ENCODE results near the gene COL24A1. TPM values are rescaled to one million over a fixed set of nuclear protein-coding genes. Genes with fewer than 3 reads are reported as not detected.

The COL24A1 gene
- total and polyA plus RNA-seq, 2 donors (not counting 1 experiment from before 2014, with no cell fraction given) = not detected

DNA sequence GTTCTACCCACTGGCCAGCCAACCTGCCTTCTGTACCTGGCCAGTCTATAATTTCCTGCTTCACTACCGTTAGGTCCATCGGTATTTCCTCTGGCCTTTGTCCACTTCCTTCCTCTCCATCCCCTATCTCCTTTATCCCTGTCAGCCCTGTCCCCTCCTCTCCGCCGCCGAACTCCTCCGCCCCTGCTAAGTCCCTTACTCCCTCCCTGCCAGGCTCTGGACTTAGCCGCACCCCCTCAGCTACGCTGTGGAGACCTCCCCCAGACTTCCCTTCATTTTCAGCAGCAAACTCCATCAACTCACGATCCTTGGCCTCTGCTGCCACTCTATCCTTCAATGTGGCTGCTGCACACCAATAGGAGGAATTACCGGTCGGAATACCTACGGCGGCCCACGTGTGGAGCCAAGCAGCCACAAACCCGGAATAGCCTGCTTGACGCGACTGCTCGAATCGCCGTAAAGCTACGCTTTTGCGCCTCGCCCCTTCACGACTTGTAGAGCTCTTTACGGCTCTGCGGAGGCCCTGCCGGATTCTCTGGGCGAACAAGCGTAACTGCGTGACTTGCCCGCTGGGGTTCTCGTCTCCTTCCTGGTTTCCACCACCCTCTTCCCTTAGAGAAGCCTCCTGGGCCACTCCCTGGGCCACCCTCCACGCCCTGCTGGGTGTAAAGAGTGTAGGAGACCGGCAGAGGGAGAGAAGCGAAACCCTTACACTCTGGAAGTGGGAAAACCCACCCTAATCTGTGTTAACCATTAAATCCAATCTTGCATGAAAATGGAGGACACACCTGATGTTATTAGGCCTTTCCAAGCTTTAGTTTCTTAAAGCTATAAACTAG lies 448.4 kb downstream of the COL24A1 start, which contains the start of gene ZNHIT6:
ZNHIT6 (minus strand) TSS at position 444 of the 839 bp plus-strand sequence; CDS start at position 295, 149 bp downstream.
- peak within 1 kb of the TSS; percentile 73 for H3K27ac ChIP-seq (ENCODE audit: low read length in 2 of 2)
- ATAC-seq (ENCODE audit: low read depth) (peak; percentile 95), DNase-seq (peak; percentile 92)
- H3K4me1 Mint-ChIP-seq = peaks cover 16% of the 10 kb centered on the region
- WGBS (ENCODE audit: insufficient coverage) = under 1% methylated on average over 30 of the region's 35 CpGs
- peak within 1 kb of the TSS; percentile 76 to 99 (median 91) for H3K4me3 ChIP-seq (ENCODE audit: control extremely low read depth in 1 of 5, extremely low read depth in 1 of 5, insufficient read depth in 1 of 5, low read depth in 2 of 5, low read length in 4 of 5)
- H3K9ac ChIP-seq (ENCODE audit: low read length) = peak within 1 kb of the TSS; percentile 89
- H3K27ac Mint-ChIP-seq = no peak within 1 kb of the TSS
- H4K20me1 ChIP-seq (ENCODE audit: control insufficient read depth, insufficient read depth, low read length, poor library complexity, severe bottlenecking) = no peaks in the 10 kb centered on the region
- TF ChIP-seq EZH2 (IDR thresholded peaks at IDR 0.05; ENCODE audit: borderline replicate concordance, insufficient read depth, low read depth, low read length, poor library complexity, severe bottlenecking) = no peak
- TF ChIP-seq, protein P1, sequence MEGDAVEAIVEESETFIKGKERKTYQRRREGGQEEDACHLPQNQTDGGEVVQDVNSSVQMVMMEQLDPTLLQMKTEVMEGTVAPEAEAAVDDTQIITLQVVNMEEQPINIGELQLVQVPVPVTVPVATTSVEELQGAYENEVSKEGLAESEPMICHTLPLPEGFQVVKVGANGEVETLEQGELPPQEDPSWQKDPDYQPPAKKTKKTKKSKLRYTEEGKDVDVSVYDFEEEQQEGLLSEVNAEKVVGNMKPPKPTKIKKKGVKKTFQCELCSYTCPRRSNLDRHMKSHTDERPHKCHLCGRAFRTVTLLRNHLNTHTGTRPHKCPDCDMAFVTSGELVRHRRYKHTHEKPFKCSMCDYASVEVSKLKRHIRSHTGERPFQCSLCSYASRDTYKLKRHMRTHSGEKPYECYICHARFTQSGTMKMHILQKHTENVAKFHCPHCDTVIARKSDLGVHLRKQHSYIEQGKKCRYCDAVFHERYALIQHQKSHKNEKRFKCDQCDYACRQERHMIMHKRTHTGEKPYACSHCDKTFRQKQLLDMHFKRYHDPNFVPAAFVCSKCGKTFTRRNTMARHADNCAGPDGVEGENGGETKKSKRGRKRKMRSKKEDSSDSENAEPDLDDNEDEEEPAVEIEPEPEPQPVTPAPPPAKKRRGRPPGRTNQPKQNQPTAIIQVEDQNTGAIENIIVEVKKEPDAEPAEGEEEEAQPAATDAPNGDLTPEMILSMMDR (IDR thresholded peaks at IDR 0.05) = peak; percentile 27
- H3K4me2 ChIP-seq (replicated peaks; ENCODE audit: low read depth, low read length, poor library complexity, severe bottlenecking) = peak within 1 kb of the TSS; percentile 81
- no peaks in the 10 kb centered on the region for H3K9me3 ChIP-seq (ENCODE audit: control extremely low read depth in 1 of 3, control insufficient read depth in 2 of 3, insufficient read depth in 1 of 3, low read length in 2 of 3)
- peak within 1 kb of the TSS; percentile 98 for H2AFZ ChIP-seq (ENCODE audit: insufficient read depth, low read depth, low read length, poor library complexity, severe bottlenecking)
- no peaks in the 10 kb centered on the region for H3K9me3 Mint-ChIP-seq (ENCODE audit: insufficient read depth)
- intact Hi-C loops (cut with micrococcal nuclease) = loop anchor here (2.0 to 10.0 kb wide), 6 partner anchors 431 to 1016 kb away; partner anchors contain the start of genes BCL10, C1orf52, SSX2IP and SYDE2
- peaks cover 0 to under 1% (median 0%) of the 10 kb centered on the region in 4 experiments for H3K27me3 ChIP-seq (replicated peaks in 1 of 4; ENCODE audit: control extremely low read depth in 1 of 4, control insufficient read depth in 3 of 4, insufficient read depth in 4 of 4, low read length in 3 of 4)
- peaks cover 41% of the 10 kb centered on the region for H3K79me2 ChIP-seq (ENCODE audit: control insufficient read depth, insufficient read depth, low read length)
- peaks cover 16 to 22% of the 10 kb centered on the region in 2 donors for H3K4me1 ChIP-seq (ENCODE audit: control insufficient read depth in 2 of 2, insufficient read depth in 2 of 2, low read length in 2 of 2)
- ChIA-PET POLR2A (interaction anchor here (1.0 kb wide), 2 partner anchors 432 to 996 kb away, joined by 3 to 4 read pairs; partner anchors contain the start of genes BCL10 and SH3GLB1), CTCF (interaction anchor here (0.9 to 1.3 kb wide), 4 partner anchors 9 to 763 kb away, joined by 3 to 4 read pairs (median 4); no protein-coding TSS in a partner anchor)
- H3K4me3 Mint-ChIP-seq = no peak within 1 kb of the TSS
- H3K36me3 ChIP-seq (replicated peaks in 1 of 2; ENCODE audit: control extremely low read depth in 1 of 2, control insufficient read depth in 1 of 2, extremely low read depth in 1 of 2, insufficient read depth in 2 of 2, low read length in 1 of 2) = peaks cover 0 to 17% of the 10 kb centered on the region in 2 experiments
- H3K27me3 Mint-ChIP-seq = no peaks in the 10 kb centered on the region
